Measurements from ENCODE around the gene MCTP2.

DNA sequence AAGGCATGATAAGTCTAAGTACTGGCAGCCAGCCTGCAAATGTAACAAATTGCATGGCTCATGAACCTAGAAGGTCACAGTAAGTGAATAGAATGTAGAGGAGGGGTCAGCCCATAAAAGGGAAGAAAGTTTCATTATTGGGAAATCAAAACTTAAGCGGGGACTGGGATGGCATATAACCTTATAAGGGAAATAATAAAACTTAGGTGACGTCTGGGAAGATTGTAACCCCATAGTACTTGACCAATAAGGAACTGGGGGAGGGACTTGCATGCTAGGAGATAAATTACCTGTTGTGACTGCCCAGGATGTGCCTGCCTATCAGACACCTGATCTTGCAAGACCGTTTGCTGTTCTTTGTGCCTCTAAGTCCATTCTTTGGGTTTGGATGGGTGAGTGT lies 28.1 kb upstream of the MCTP2 start:
- TF ChIP-seq POLR2AphosphoS5 (IDR thresholded peaks at IDR 0.05) = no peak
- TF ChIP-seq, protein P1, sequence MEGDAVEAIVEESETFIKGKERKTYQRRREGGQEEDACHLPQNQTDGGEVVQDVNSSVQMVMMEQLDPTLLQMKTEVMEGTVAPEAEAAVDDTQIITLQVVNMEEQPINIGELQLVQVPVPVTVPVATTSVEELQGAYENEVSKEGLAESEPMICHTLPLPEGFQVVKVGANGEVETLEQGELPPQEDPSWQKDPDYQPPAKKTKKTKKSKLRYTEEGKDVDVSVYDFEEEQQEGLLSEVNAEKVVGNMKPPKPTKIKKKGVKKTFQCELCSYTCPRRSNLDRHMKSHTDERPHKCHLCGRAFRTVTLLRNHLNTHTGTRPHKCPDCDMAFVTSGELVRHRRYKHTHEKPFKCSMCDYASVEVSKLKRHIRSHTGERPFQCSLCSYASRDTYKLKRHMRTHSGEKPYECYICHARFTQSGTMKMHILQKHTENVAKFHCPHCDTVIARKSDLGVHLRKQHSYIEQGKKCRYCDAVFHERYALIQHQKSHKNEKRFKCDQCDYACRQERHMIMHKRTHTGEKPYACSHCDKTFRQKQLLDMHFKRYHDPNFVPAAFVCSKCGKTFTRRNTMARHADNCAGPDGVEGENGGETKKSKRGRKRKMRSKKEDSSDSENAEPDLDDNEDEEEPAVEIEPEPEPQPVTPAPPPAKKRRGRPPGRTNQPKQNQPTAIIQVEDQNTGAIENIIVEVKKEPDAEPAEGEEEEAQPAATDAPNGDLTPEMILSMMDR (IDR thresholded peaks at IDR 0.05) = no peak
